Measurements from ENCODE around the gene OR6N1.

OR6N1 gene

GRCh38 chr1:158814970-158815369, 43.0 kb upstream of the OR6N1 start:
- H3K36me3 ChIP-seq = no peaks in the 10 kb centered on the region

GRCh38 chr1:158813164-158813563, 41.2 kb upstream of the OR6N1 start:
- Histone ChIP-seq H3K4me3 (ENCODE audit: low read depth, low read length) (no peak overlapping the region), H3K4me1 (no peaks in the 10 kb centered on the region)
- DNase-seq = no peak

More at GRCh38 chr1:158814970-158815369, 43.0 kb upstream of the OR6N1 start:
- Histone ChIP-seq H3K4me1 (no peaks in the 10 kb centered on the region), H3K9me3 (no peaks in the 10 kb centered on the region), H3K27me3 (no peaks in the 10 kb centered on the region), H3K4me3 (ENCODE audit: low read depth, low read length) (no peak overlapping the region)
- DNase-seq = no peak
- TF ChIP-seq CTCF (IDR thresholded peaks at IDR 0.05; ENCODE audit: low read depth, low read length) = no peak

GRCh38 chr1:158812336-158812735, 40.3 kb upstream of the OR6N1 start:
- no peaks in the 10 kb centered on the region for H3K9me3 ChIP-seq
- H3K4me1 ChIP-seq = no peaks in the 10 kb centered on the region
- no peaks in the 10 kb centered on the region for H3K36me3 ChIP-seq
- no peak overlapping the region for H3K4me3 ChIP-seq (ENCODE audit: low read depth, low read length)
- no peak for TF ChIP-seq CTCF (IDR thresholded peaks at IDR 0.05; ENCODE audit: low read depth, low read length)
- no peaks in the 10 kb centered on the region for H3K27me3 ChIP-seq
- DNase-seq = no peak

More at GRCh38 chr1:158813164-158813563, 41.2 kb upstream of the OR6N1 start:
- H3K9me3 ChIP-seq = no peaks in the 10 kb centered on the region
- no peak for TF ChIP-seq CTCF (IDR thresholded peaks at IDR 0.05; ENCODE audit: low read depth, low read length)
- H3K36me3 ChIP-seq = no peaks in the 10 kb centered on the region
- H3K27me3 ChIP-seq = no peaks in the 10 kb centered on the region

GRCh38 chr1:158810311-158810710, 38.3 kb upstream of the OR6N1 start:
- Histone ChIP-seq H3K4me3 (ENCODE audit: low read depth, low read length) (no peak overlapping the region), H3K9me3 (no peaks in the 10 kb centered on the region), H3K4me1 (no peaks in the 10 kb centered on the region), H3K36me3 (no peaks in the 10 kb centered on the region), H3K27me3 (no peaks in the 10 kb centered on the region)
- no peak for DNase-seq
- no peak for TF ChIP-seq CTCF (IDR thresholded peaks at IDR 0.05; ENCODE audit: low read depth, low read length)

GRCh38 chr1:158809862-158810261, 37.9 kb upstream of the OR6N1 start:
- no peaks in the 10 kb centered on the region for H3K36me3 ChIP-seq
- no peaks in the 10 kb centered on the region for H3K9me3 ChIP-seq
- no peak overlapping the region for H3K4me3 ChIP-seq (ENCODE audit: low read depth, low read length)
- DNase-seq = no peak
- no peak for TF ChIP-seq CTCF (IDR thresholded peaks at IDR 0.05; ENCODE audit: low read depth, low read length)
- H3K4me1 ChIP-seq = no peaks in the 10 kb centered on the region
- H3K27me3 ChIP-seq = no peaks in the 10 kb centered on the region

GRCh38 chr1:158809256-158809655, 37.3 kb upstream of the OR6N1 start:
- H3K27me3 ChIP-seq = no peaks in the 10 kb centered on the region
- H3K4me3 ChIP-seq (ENCODE audit: low read depth, low read length) = no peak overlapping the region
- H3K36me3 ChIP-seq = no peaks in the 10 kb centered on the region
- DNase-seq = no peak
- TF ChIP-seq CTCF (IDR thresholded peaks at IDR 0.05; ENCODE audit: low read depth, low read length) = no peak
- H3K9me3 ChIP-seq = no peaks in the 10 kb centered on the region
- H3K4me1 ChIP-seq = no peaks in the 10 kb centered on the region

All from BE2C (cell line).